SKM-1 (cell line): ENCODE data around the gene ZNF526.

ENCODE experiments used
- DNase-seq: peaks from one replicate; lab custom pipeline; 2025; ENCODE audit not compliant: unreplicated experiment; lab: John Stamatoyannopoulos, UW

ZNF526 gene

GRCh38 chr19:42196011-42197001 is 23.8 kb upstream of the ZNF526 start:
- DNase-seq, result no peak

DNA sequence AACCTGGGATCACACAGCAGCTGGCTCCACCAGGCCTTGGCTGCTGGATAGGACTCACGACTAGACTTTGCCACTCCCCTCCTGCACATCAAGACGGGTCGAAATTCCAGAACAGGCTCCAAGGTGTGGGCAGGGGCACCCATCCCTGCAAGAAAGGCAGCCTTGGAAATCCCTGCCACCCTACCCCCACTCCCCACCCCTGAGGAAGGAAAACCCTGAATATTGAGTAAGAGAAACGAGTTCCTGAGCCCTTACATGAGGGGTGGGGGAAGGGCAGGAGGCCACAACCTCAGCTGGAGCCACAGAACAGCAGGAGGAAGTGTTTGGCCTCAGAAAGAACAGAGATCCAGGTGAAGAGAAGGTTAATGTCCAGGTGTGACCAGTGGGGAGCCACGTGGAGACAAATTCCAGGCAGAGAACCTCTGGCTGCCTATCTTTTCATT is 22.7 kb upstream of the ZNF526 start:
- DNase-seq, result peak; percentile 22

DNA sequence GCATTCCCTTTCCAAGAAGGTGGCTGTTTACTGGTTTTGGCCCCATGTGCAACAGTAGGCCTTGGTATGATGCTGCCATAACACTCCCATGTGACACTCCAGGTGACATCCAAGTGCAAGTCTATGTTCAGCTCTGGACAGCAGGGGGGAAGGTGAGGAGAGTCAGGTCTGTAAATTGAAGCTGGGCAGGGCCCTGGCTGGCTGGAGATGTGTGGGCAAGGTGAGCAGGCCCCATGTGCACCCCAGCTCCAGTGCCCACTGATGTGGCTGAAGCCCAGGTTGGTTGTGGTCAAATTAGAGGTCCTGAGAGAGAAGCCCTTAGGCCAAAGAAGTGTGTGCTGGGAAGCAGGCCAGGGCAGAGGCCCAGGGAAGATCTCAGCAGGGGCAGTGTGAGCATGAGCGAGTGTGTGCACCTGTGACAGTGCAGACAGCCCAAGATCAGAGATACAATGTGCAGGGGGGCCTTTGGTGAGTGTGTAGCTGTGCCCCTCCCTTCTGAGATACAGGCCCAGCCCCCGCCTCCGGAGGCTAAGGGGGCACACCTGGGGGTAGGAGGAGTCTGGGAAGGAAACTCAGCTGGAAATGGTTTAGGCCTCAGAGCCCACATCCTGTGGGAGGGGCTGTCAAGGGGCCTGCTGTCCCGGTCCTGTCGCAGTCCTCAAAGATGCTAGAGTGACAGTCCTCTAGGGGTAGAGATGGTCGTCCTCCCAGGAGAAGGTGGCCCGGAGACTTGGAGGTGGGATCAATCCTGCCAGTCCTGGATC is 21.3 kb upstream of the ZNF526 start:
- no peak for DNase-seq

- DNase-seq, result peak; percentile 62
Measured at GRCh38 chr19:42199440-42200115, 20.5 kb upstream of the ZNF526 start.

- DNase-seq, result no peak
Measured at GRCh38 chr19:42200116-42200715, 19.9 kb upstream of the ZNF526 start.

DNA sequence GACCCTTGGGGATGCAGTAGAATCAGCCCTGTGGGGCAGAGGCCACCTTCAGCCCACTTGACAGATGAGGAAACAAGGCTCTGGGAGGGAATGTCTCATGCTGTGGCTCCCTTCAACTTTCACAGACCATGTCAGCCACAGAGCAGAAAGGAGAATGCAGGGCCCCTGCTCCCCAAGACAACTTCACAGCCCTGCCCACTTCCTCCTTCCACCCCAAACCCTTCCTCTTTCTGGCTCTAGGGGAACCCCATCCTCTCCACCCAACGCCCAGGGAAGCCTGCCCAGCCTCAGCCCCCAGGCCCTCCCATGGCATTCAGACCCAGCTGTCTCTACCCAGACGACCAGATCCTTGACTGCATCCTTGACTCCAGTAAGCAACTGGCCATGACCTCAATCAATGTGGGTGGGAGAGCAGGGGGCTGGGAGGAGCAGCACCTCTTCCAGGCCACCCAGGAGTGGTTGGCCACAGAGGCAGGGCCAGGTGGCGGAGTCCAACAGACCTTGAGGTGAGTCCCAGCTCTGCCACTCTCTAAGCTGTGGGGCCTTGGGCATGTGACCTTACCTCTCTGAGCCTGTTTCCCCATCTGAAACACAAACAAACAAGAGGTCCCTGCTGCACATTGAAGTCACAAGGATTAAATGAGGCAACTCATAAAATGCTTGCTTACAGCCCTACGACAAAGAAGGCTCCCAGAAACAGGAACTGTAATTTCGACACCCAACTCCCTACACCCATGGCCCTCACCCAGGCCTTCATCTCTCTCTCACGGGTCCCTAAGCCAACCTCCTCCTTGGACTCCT is 18.4 kb upstream of the ZNF526 start:
- peak; percentile 56 for DNase-seq

- DNase-seq, result no peak
Measured at GRCh38 chr19:42202290-42202880, 17.7 kb upstream of the ZNF526 start.

- no peak for DNase-seq
Measured at GRCh38 chr19:42203700-42204099, 16.4 kb upstream of the ZNF526 start.

- no peak for DNase-seq
Measured at GRCh38 chr19:42204664-42205063, 15.4 kb upstream of the ZNF526 start.

- no peak for DNase-seq
Measured at GRCh38 chr19:42206871-42207755, 13.0 kb upstream of the ZNF526 start.

GRCh38 chr19:42207767-42208271 is 12.3 kb upstream of the ZNF526 start:
- DNase-seq, result no peak

DNA sequence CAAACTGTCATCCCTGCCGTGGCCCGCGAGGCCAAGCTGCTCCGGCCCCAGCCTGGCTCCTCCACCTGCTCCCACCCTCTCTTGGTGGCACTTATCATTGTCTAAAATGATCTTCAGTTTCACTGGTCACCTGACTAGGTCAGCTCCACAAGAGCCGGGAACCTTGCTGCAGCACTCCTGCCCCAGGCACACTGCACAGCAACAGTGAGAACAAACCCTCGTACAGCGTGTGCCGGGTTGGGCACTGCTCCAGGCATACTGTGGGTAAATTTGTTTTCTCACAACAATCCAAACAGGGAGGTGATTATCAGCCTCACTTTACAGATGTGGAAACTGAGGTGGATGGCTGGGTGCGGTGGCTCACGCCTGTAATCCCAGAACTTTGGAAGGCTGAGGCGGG is 11.5 kb upstream of the ZNF526 start:
- no peak for DNase-seq

GRCh38 chr19:42212886-42213285 is 7.2 kb upstream of the ZNF526 start:
- no peak for DNase-seq

- DNase-seq, result no peak
Measured at GRCh38 chr19:42214810-42215485, 5.2 kb upstream of the ZNF526 start.

DNA sequence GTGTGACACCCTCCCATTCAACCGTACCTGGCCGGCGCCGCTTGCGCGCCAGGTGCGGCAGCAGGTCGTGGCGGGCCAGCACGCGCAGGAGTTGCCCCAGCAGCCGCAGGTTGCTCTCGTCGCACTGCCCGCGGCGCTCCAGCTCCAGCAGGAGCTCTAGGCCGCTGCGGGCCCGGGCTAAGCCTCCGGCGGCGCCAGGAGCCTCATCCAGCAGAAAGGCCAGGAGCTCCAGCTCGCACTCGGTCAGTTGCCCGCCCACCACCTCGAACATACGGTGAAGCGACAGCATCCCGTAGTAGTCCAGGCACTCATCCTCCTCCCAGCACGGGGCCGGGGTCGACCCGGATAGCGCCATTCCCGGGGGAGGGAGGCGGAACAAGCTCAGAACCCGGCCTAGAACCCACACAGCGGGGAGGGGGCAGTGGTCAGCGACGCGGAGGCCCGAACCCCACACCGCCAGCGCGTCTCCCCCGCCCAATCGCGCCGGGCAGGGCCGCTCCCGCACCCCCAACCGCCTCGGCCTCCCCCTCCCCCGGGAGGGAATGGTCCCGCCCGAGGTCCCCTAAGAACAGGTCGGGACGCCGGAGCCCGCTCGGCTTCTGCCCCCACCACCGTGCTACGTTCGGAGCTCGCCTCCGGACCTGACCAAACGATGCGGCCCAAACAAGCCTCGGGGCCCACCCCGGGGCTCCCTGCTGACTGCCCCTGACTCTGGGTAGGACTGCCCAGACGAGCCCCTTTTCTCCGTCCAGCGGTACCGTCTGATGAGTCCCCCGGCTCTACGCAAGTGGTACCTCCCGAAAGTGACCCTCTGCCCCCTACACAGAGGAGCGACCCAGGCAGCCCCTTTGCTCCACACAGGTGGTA is 3.2 kb upstream of the ZNF526 start:
- no peak for DNase-seq

- peak; percentile 50 for DNase-seq
Measured at GRCh38 chr19:42217520-42218437, 2.3 kb upstream of the ZNF526 start, which contains the start of gene DEDD2. Gene DEDD2 (minus strand): TSS chr19:42217677. CDS start chr19:42217007, 670 bp downstream.
